Tracheal epithelial cell (primary cell): ENCODE measurements around the gene PIK3IP1. TPM values are rescaled to one million over a fixed set of nuclear protein-coding genes. Genes with fewer than 3 reads are reported as not detected.

Experiments
- total RNA-seq: library from RNA; depleted of rRNA; stranded (reverse); fragments of >200 nt; gene quantifications from 2 replicates; pipeline ENCODE4 v1.2.1, GENCODE V29; 2014

The PIK3IP1 gene
- 12.6 and 32.0 TPM in 2 replicates for total RNA-seq

DNA sequence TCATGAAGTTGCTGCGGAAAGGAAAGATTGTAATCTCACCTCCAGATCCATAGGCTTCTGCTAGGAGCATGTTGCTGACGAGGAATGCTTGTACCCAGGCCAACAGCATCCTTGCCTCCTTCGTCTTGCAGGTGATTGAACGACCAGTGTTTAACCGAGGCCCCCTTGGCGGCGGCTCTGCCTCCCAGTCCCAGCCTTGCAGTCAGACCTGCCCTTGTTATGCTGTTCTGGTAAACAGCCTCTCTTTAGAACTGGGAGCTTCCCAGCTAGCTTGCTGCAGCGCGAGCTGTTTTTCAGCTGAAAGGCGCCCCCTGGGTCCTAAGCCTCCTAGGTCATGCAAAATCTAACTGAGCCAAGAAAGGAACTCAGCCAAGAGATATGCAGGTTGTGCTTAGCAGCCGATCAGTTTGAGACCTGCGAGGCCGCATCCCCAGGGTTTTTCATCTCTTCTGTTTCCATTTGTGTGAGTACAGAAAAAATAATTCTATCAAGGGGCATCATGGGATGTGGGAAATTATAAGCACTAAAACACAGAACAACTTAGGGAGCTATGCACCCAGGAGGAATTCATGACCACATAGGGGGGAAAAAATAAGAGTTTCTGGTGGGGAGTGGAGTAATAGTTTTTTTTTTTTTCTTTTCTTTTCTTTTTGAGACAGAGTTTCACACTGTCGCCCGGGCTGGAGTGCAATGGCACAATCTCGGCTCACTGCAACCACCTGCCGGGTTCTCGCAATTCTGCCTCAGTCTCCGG is at the start of gene PIK3IP1:
PIK3IP1 (minus strand) TSS at position 253 of the 754 bp plus-strand sequence; CDS start at position 109, 144 bp downstream.

Other genes starting within 250 kb of the PIK3IP1 start
- gene SMTN, start 211.2 kb downstream of the PIK3IP1 start, total RNA-seq, result 16.4 and 90.4 TPM in 2 replicates
- gene SELENOM, start 184.9 kb downstream of the PIK3IP1 start, total RNA-seq, result 62.7 and 69.4 TPM in 2 replicates
- gene INPP5J, start 169.5 kb downstream of the PIK3IP1 start, total RNA-seq, result under 0.01 and 0.21 TPM in 2 replicates
- 0.24 TPM in 1 of 2 replicates, not detected in the other for gene PLA2G3, start 152.0 kb downstream of the PIK3IP1 start, total RNA-seq
- 32.5 and 46.0 TPM in 2 replicates for gene RNF185, start 132.3 kb downstream of the PIK3IP1 start, total RNA-seq
- gene LIMK2, start 80.2 kb downstream of the PIK3IP1 start, total RNA-seq, result 120 and 139 TPM in 2 replicates
- 7.2 and 8.7 TPM in 2 replicates for gene PATZ1, start 53.9 kb upstream of the PIK3IP1 start, total RNA-seq
- 63.5 and 74.2 TPM in 2 replicates for gene DRG1, start 107.1 kb upstream of the PIK3IP1 start, total RNA-seq
- gene EIF4ENIF1, start 197.4 kb upstream of the PIK3IP1 start, total RNA-seq, result 7.5 and 46.5 TPM in 2 replicates
- gene SFI1, start 204.0 kb upstream of the PIK3IP1 start, total RNA-seq, result 6.6 and 12.5 TPM in 2 replicates